AG09309 (cell line): ENCODE data around the gene ASNSD1.
A peak's percentile ranks its signal among the peaks of the same experiment; 100 is the strongest.
"Not testable (repeated sequence)": the region's sequence is repeated elsewhere in the genome, so short reads cannot be mapped to it uniquely, and the experiment has no call there.

Experiments
- DNase-seq: peaks from one replicate; pipeline ENCODE4 v3.0.0-alpha.2; 2010; ENCODE audit warnings: low read depth
- H3K4me3 ChIP-seq: 2 replicates; pipeline ENCODE4 v1.5.1; 2011; ENCODE audit warnings: mild to moderate bottlenecking, low read depth, low read length, moderate library complexity; ENCODE audit not compliant: control insufficient read depth
- CTCF ChIP-seq: IDR thresholded peaks from 2 replicates; pipeline ENCODE4 v1.5.1; 2011; ENCODE audit warnings: mild to moderate bottlenecking, low read depth, low read length, inconsistent platforms; ENCODE audit not compliant: insufficient read depth, control insufficient read depth; ENCODE audit errors: missing control alignments

The ASNSD1 gene

GRCh38 chr2:189641590-189641989 lies 19.7 kb upstream of the ASNSD1 start:
- H3K4me3 ChIP-seq, result no peak overlapping the region
- no peak for DNase-seq
- TF ChIP-seq CTCF, result no peak

GRCh38 chr2:189646521-189646920 lies 14.7 kb upstream of the ASNSD1 start:
- DNase-seq, result no peak
- no peak for TF ChIP-seq CTCF
- H3K4me3 ChIP-seq, result no peak overlapping the region

DNA sequence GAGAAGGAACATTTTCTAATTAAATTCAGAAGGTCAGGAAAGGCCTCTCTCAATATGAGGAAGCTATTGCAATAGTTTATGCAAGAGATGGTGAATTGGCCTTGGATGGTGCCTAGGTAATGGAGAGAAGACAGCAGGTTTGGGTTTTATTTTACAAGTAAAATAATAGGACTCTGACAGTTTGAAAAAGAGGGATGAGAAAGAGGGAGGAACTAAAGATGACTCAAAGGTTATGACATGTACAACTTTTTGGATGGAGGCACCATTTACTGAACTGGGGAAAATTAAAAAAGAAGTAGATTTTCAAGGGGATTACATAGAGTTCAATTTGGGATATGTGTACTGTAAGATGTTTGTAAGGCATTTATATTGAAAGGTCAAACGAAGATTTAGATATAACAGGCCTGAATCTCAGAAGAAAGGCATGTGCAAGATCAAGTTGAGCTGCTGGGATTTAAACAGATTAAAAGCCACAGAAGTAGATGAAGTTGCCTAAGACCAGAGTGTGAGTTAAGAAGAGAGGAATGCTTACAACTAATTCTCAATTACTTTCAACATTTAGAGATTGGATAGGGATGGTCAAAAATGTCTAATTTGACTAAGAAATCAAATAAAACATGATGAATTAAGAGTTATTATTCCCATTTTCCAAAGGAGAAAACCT lies 12.3 kb upstream of the ASNSD1 start:
- H3K4me3 ChIP-seq, result no peak overlapping the region
- peak; percentile 20 for DNase-seq
- no peak for TF ChIP-seq CTCF

DNA sequence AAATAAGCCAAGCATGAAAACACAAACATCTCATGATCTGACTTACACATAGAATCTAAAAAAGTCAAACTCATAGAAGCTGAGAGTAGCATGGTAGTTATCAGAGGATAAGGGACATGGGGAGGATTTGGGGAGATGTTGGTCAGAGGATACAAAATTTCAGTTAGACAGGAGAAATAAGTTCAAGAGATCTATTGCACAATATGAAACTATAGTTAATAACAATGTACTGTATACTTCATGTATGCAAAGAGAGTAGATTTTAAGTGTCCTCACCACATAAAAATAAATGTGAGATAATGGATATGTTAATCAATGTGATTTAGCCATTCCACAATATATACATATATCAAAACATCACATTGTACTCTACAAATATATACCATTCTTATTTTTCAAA lies 10.0 kb upstream of the ASNSD1 start:
- DNase-seq, result no peak
- H3K4me3 ChIP-seq, result no peak overlapping the region
- TF ChIP-seq CTCF, result no peak

- not testable (repeated sequence) for DNase-seq, H3K4me3 ChIP-seq
Observed at GRCh38 chr2:189653464-189653863, 7.8 kb upstream of the ASNSD1 start.

GRCh38 chr2:189654641-189655040 lies 6.6 kb upstream of the ASNSD1 start:
- no peak for TF ChIP-seq CTCF
- DNase-seq, result no peak

GRCh38 chr2:189657867-189658266 lies 3.4 kb upstream of the ASNSD1 start:
- no peak overlapping the region for H3K4me3 ChIP-seq
- no peak for TF ChIP-seq CTCF
- no peak for DNase-seq

More at GRCh38 chr2:189654641-189655040, 6.6 kb upstream of the ASNSD1 start:
- no peak overlapping the region for H3K4me3 ChIP-seq
